Measurements from ENCODE around the gene LIMK2. TPM values are rescaled to one million over a fixed set of nuclear protein-coding genes. Genes with fewer than 3 reads are reported as not detected.

Gene LIMK2
- total RNA-seq, 1 donor = 25.0 TPM

DNA sequence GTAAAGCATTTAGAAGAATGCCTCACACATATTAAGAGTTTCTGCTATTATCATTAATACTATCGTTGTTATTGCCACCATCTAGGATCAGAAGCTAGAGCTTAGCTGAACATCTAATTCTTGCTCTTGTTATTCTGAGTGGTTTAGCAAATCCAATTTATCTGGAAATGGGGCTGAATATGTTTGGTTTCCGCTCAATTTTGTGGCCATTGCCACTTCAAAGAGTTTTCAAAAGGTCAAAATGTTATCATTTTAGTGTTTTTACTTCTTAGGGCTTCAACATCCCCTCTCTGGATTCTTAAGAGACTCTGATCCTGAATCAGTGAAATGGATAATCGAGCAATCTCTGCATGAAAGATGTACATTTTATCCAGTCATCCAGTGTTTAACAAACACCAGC lies 90.4 kb downstream of the LIMK2 start:
- H3K79me2 ChIP-seq (ENCODE audit: insufficient read depth, low read length) = no peaks in the 10 kb centered on the region
- H3K27ac ChIP-seq (ENCODE audit: low read depth, low read length) = no peak overlapping the region
- H3K4me2 ChIP-seq (ENCODE audit: insufficient read depth, low read length) = no peak overlapping the region
- no peak for DNase-seq (ENCODE audit: insufficient read length, low spot score, missing footprints)
- H3K36me3 ChIP-seq (ENCODE audit: insufficient read depth, low read length) = no peaks in the 10 kb centered on the region
- TF ChIP-seq CTCF (IDR thresholded peaks at IDR 0.05; ENCODE audit: extremely low read depth, low read depth, low read length) = no peak
- no peak overlapping the region for H3K4me3 ChIP-seq (ENCODE audit: insufficient read depth, low read length)
- no peaks in the 10 kb centered on the region for H4K20me1 ChIP-seq (ENCODE audit: insufficient read depth, low read length)
- no peak overlapping the region for H2AFZ ChIP-seq (ENCODE audit: low read length)
- H3K9me3 ChIP-seq (ENCODE audit: low read depth, low read length) = no peaks in the 10 kb centered on the region
- peaks cover 38% of the 10 kb centered on the region for H3K27me3 ChIP-seq (ENCODE audit: insufficient read depth, low read length)
- no peaks in the 10 kb centered on the region for H3K4me1 ChIP-seq (ENCODE audit: insufficient read depth, low read length)

DNA sequence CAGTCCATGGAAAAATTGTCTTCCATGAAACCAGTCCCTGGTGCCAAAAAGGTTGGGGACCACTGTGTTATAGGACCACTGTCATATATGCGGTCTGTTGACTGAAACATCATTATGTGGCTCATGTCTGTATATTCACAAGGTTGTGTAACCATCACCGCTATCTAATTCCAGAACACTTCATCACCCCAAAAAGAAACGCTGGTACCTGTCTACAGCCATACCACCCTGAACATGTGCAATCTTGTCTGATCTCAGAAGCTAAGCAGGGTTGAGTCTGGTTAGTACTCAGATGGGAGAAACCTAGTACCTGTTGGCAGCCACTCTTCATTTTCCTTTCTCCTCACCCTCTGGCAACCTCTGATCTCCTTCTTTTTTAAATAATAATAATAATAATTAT lies 93.1 kb downstream of the LIMK2 start:
- H3K9me3 ChIP-seq (ENCODE audit: low read depth, low read length) = no peaks in the 10 kb centered on the region
- no peaks in the 10 kb centered on the region for H3K4me1 ChIP-seq (ENCODE audit: insufficient read depth, low read length)
- H3K4me2 ChIP-seq (ENCODE audit: insufficient read depth, low read length) = no peak overlapping the region
- no peak overlapping the region for H3K4me3 ChIP-seq (ENCODE audit: insufficient read depth, low read length)
- no peak for DNase-seq (ENCODE audit: insufficient read length, low spot score, missing footprints)
- peaks cover 25% of the 10 kb centered on the region for H3K27me3 ChIP-seq (ENCODE audit: insufficient read depth, low read length)
- no peak overlapping the region for H2AFZ ChIP-seq (ENCODE audit: low read length)
- no peak overlapping the region for H3K27ac ChIP-seq (ENCODE audit: low read depth, low read length)
- no peak for TF ChIP-seq CTCF (IDR thresholded peaks at IDR 0.05; ENCODE audit: extremely low read depth, low read depth, low read length)
- no peaks in the 10 kb centered on the region for H4K20me1 ChIP-seq (ENCODE audit: insufficient read depth, low read length)
- H3K36me3 ChIP-seq (ENCODE audit: insufficient read depth, low read length) = no peaks in the 10 kb centered on the region
- H3K79me2 ChIP-seq (ENCODE audit: insufficient read depth, low read length) = no peaks in the 10 kb centered on the region

- DNase-seq (ENCODE audit: insufficient read length, low spot score, missing footprints) = no peak
- H3K36me3 ChIP-seq (ENCODE audit: insufficient read depth, low read length) = no peaks in the 10 kb centered on the region
These were observed 96.1 kb downstream of the LIMK2 start for GRCh38 chr22:31308181-31308580.

More at GRCh38 chr22:31308181-31308580, 96.1 kb downstream of the LIMK2 start:
- Histone ChIP-seq H3K27me3 (ENCODE audit: insufficient read depth, low read length) (peaks cover 7% of the 10 kb centered on the region), H3K4me1 (ENCODE audit: insufficient read depth, low read length) (no peaks in the 10 kb centered on the region), H3K4me2 (ENCODE audit: insufficient read depth, low read length) (no peak overlapping the region), H3K4me3 (ENCODE audit: insufficient read depth, low read length) (no peak overlapping the region), H4K20me1 (ENCODE audit: insufficient read depth, low read length) (no peaks in the 10 kb centered on the region), H2AFZ (ENCODE audit: low read length) (no peak overlapping the region), H3K27ac (ENCODE audit: low read depth, low read length) (no peak overlapping the region), H3K79me2 (ENCODE audit: insufficient read depth, low read length) (no peaks in the 10 kb centered on the region), H3K9me3 (ENCODE audit: low read depth, low read length) (no peaks in the 10 kb centered on the region)
- no peak for TF ChIP-seq CTCF (IDR thresholded peaks at IDR 0.05; ENCODE audit: extremely low read depth, low read depth, low read length)
